NCI-H2171 treated with DMSO at 0.1 percent for 48 hours (cell line): Measurements from ENCODE around the gene CATSPERB.
A peak's percentile ranks its signal among the peaks of the same experiment; 100 is the strongest.
"Not testable (repeated sequence)": the region's sequence is repeated elsewhere in the genome, so short reads cannot be mapped to it uniquely, and the experiment has no call there.

Experiments used
- DNase-seq: peaks from one replicate; lab custom pipeline; 2025; lab: John Stamatoyannopoulos, UW

Gene CATSPERB

GRCh38 chr14:91667101-91667500 is 64.8 kb downstream of the CATSPERB start:
- not testable (repeated sequence) for DNase-seq

GRCh38 chr14:91660790-91661189 is 71.1 kb downstream of the CATSPERB start:
- DNase-seq, result no peak

GRCh38 chr14:91654836-91655235 is 77.0 kb downstream of the CATSPERB start:
- DNase-seq, result no peak

GRCh38 chr14:91653451-91653850 is 78.4 kb downstream of the CATSPERB start:
- DNase-seq, result no peak

GRCh38 chr14:91649930-91650329 is 82.0 kb downstream of the CATSPERB start:
- DNase-seq, result peak; percentile 35

- no peak for DNase-seq
Observed at GRCh38 chr14:91647856-91648255, 84.0 kb downstream of the CATSPERB start.

- DNase-seq, result no peak
Observed at GRCh38 chr14:91636604-91637003, 95.3 kb downstream of the CATSPERB start.

GRCh38 chr14:91624757-91625156 is 107.1 kb downstream of the CATSPERB start:
- no peak for DNase-seq

- DNase-seq, result no peak
Observed at GRCh38 chr14:91614187-91614586, 117.7 kb downstream of the CATSPERB start.

- DNase-seq, result no peak
Observed at GRCh38 chr14:91613459-91614112, 118.3 kb downstream of the CATSPERB start.

- DNase-seq, result no peak
Observed at GRCh38 chr14:91611528-91611927, 120.4 kb downstream of the CATSPERB start.

GRCh38 chr14:91609161-91609560 is 122.7 kb downstream of the CATSPERB start:
- DNase-seq, result no peak

GRCh38 chr14:91607322-91608047 is 124.4 kb downstream of the CATSPERB start:
- no peak for DNase-seq

- no peak for DNase-seq
Observed at GRCh38 chr14:91606851-91607250, 125.0 kb downstream of the CATSPERB start.

- not testable (repeated sequence) for DNase-seq
Observed at GRCh38 chr14:91604611-91605010, 127.3 kb downstream of the CATSPERB start.

- DNase-seq, result no peak
Observed at GRCh38 chr14:91599994-91600393, 131.9 kb downstream of the CATSPERB start.

- DNase-seq, result no peak
Observed at GRCh38 chr14:91595736-91596135, 136.2 kb downstream of the CATSPERB start.

- not testable (repeated sequence) for DNase-seq
Observed at GRCh38 chr14:91593957-91594356, 137.9 kb downstream of the CATSPERB start.

- DNase-seq, result no peak
Observed at GRCh38 chr14:91586410-91586809, 145.5 kb downstream of the CATSPERB start.

- no peak for DNase-seq
Observed at GRCh38 chr14:91585856-91586255, 146.0 kb downstream of the CATSPERB start.

GRCh38 chr14:91582761-91583160 is 149.1 kb downstream of the CATSPERB start:
- DNase-seq, result no peak

GRCh38 chr14:91580876-91581577 is 150.9 kb downstream of the CATSPERB start:
- no peak for DNase-seq

- DNase-seq, result no peak
Observed at GRCh38 chr14:91577632-91578233, 154.2 kb downstream of the CATSPERB start.
